Mesodermal cell (in vitro differentiated cells): ENCODE data around the gene ZNF776.
"Not testable (repeated sequence)": the region's sequence is repeated elsewhere in the genome, so short reads cannot be mapped to it uniquely, and the experiment has no call there.

Experiments used
- H3K27ac ChIP-seq: 2 replicates; pipeline ENCODE4 v1.7.0; 2013; ENCODE audit warnings: mild to moderate bottlenecking, low read depth, low read length, moderate library complexity; ENCODE audit not compliant: severe bottlenecking
- H3K36me3 ChIP-seq: 2 replicates; pipeline ENCODE4 v1.7.1; 2013; ENCODE audit warnings: mild to moderate bottlenecking, low read length, moderate library complexity; ENCODE audit not compliant: control insufficient read depth, insufficient read depth
- H3K4me1 ChIP-seq: one replicate; pipeline ENCODE4 v1.7.1; 2013; ENCODE audit warnings: mild to moderate bottlenecking, low read length; ENCODE audit not compliant: insufficient read depth, control insufficient read depth, poor library complexity, severe bottlenecking
- H3K4me3 ChIP-seq: 2 replicates; pipeline ENCODE4 v1.7.0; 2013; ENCODE audit warnings: low read length, control low read depth, mild to moderate bottlenecking; ENCODE audit not compliant: insufficient read depth, poor library complexity, severe bottlenecking; ENCODE audit errors: extremely low read depth
- H3K9me3 ChIP-seq: 2 replicates; pipeline ENCODE4 v1.7.1; 2013; ENCODE audit warnings: mild to moderate bottlenecking, low read length, moderate library complexity; ENCODE audit not compliant: control insufficient read depth
- WGBS, 2 experiments: methylation state at CpG; one replicate each; pipeline ENCODE4 v1.1.5; 2013; ENCODE audit warnings: missing lambda C conversion rate in 2 of 2; ENCODE audit not compliant: insufficient coverage in 2 of 2; 5-methylcytosine and 5-hydroxymethylcytosine counted together

Gene ZNF776

GRCh38 chr19:57778336-57778735, 31.7 kb downstream of the ZNF776 start:
- Histone ChIP-seq H3K4me3 (no peak overlapping the region), H3K9me3 (peaks cover 4% of the 10 kb centered on the region), H3K36me3 (peaks cover 95% of the 10 kb centered on the region), H3K27ac (no peak overlapping the region), H3K4me1 (no peaks in the 10 kb centered on the region)
- no CpG with 5 or more reads among the region's 4 CpGs for WGBS, 2 experiments

DNA sequence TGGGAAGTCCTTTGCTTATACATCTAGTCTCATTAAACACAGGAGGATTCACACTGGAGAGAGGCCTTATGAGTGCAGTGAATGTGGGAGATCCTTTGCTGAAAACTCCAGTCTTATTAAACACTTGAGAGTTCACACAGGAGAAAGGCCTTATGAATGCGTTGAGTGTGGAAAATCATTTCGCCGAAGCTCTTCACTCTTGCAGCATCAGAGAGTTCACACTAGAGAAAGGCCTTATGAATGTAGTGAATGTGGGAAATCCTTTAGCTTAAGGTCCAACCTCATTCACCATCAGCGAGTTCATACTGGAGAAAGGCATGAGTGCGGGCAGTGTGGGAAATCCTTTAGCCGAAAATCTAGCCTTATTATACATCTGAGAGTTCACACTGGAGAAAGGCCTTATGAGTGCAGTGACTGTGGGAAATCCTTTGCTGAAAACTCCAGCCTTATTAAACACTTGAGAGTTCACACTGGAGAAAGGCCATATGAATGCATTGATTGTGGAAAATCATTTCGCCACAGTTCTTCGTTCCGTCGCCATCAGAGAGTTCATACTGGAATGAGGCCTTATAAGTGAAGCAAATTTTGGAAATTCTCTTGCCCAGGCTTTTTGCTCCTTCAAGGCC, 32.7 kb downstream of the ZNF776 start:
- Histone ChIP-seq H3K36me3 (peaks cover 98% of the 10 kb centered on the region), H3K4me1 (no peaks in the 10 kb centered on the region), H3K9me3 (peaks cover 4% of the 10 kb centered on the region), H3K4me3 (no peak overlapping the region), H3K27ac (no peak overlapping the region)
- 94 to 98% methylated on average over 4 of the region's 10 CpGs for WGBS, 2 experiments

GRCh38 chr19:57786286-57786685, 39.7 kb downstream of the ZNF776 start:
- Histone ChIP-seq H3K4me1 (no peaks in the 10 kb centered on the region), H3K36me3 (peaks cover 87% of the 10 kb centered on the region)

GRCh38 chr19:57786906-57787305, 40.3 kb downstream of the ZNF776 start:
- WGBS, 2 experiments = 100% methylated on average over 3 of the region's 5 CpGs
- H3K9me3 ChIP-seq = no peaks in the 10 kb centered on the region
- no peak overlapping the region for H3K4me3 ChIP-seq
- no peaks in the 10 kb centered on the region for H3K4me1 ChIP-seq
- H3K27ac ChIP-seq = no peak overlapping the region
- H3K36me3 ChIP-seq = peaks cover 86% of the 10 kb centered on the region

More at GRCh38 chr19:57786286-57786685, 39.7 kb downstream of the ZNF776 start:
- WGBS, 2 experiments = 90 to 95% methylated on average over 37 to 38 of the region's 38 CpGs
- H3K4me3 ChIP-seq = no peak overlapping the region
- H3K9me3 ChIP-seq = no peaks in the 10 kb centered on the region
- H3K27ac ChIP-seq = no peak overlapping the region

DNA sequence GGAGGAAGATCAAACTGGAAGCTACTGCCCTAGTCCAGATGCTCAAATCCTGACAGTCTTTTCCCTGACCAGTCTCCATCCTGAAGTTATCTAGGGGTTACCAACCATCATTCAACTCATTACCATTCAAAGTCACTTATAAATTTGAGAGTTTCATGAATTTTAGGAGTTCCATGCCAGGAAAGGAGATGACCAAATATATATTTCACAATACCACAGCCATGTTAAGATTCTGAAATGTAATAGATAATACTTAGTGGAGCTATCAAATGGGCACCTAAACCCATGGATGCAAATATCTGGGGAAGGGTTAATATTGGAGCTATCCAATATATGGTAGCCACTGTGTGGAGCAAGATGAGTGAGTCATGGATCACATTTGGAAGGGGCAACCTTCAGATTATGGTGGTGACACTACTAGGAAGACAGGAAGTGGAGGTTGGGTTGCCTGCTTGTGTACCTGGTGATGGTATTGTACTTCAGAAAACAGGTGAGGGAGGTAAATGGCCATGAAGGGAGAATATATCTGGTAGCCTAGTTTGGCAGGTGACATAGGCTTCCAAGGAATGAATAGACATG, 41.6 kb downstream of the ZNF776 start:
- no peaks in the 10 kb centered on the region for H3K9me3 ChIP-seq
- peaks cover 80% of the 10 kb centered on the region for H3K36me3 ChIP-seq
- peaks cover 3% of the 10 kb centered on the region for H3K4me1 ChIP-seq
- H3K4me3 ChIP-seq = no peak overlapping the region
- no peak overlapping the region for H3K27ac ChIP-seq

GRCh38 chr19:57789288-57789687, 42.7 kb downstream of the ZNF776 start:
- H3K4me3 ChIP-seq = no peak overlapping the region
- peaks cover 3% of the 10 kb centered on the region for H3K4me1 ChIP-seq
- no peak overlapping the region for H3K27ac ChIP-seq
- H3K36me3 ChIP-seq = peaks cover 74% of the 10 kb centered on the region
- H3K9me3 ChIP-seq = no peaks in the 10 kb centered on the region
- WGBS, 2 experiments = 94 to 96% methylated on average over 2 to 3 of the region's 4 CpGs

DNA sequence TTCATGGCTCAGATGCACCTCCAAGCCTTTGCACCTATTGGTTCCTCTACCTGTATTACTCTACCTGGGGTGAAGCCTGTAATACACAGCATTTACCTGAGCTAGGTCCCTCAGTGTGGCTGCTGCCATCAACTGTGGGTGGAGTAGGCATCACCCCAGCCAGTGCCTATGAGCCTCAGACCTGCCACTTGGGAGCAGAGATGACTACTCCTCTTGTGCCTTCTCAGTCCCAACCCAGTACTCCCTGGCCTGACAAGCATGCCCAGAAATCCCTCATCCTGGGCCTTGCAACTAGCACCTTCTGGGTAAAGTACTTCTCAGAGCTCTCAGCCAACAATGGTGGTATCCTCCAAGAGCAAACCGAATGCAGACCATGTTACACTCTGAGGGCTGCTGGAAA, 50.0 kb downstream of the ZNF776 start:
- not testable (repeated sequence) for H3K4me3 ChIP-seq, H3K9me3 ChIP-seq, H3K27ac ChIP-seq, H3K4me1 ChIP-seq
- peaks cover 39% of the 10 kb centered on the region for H3K36me3 ChIP-seq
- no CpG with 5 or more reads among the region's 1 CpG for WGBS, 2 experiments

DNA sequence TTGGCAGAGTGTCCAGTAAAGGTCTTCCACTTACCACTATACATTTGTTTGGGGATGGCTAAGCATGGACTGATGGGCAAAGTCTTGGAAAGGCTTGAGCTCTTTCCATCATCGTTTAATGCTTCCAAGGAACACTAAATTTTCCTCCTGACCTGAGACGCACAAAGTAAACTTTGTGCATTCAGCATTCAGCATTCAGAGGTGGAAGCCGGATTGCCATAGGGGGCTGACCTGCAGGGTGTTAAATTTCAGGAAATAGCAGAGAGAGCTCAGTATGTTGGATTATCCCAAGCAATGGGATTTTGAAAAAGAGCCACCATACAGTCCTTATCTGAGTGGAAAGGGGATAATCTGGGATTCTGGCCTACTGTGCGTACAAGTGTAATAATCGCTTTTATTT, 54.1 kb downstream of the ZNF776 start:
- Histone ChIP-seq H3K9me3 (no peaks in the 10 kb centered on the region), H3K4me3 (no peak overlapping the region), H3K4me1 (peaks cover 11% of the 10 kb centered on the region), H3K27ac (no peak overlapping the region), H3K36me3 (peaks cover 22% of the 10 kb centered on the region)
- WGBS, 2 experiments = 76 to 80% methylated on average over 2 to 4 of the region's 5 CpGs

DNA sequence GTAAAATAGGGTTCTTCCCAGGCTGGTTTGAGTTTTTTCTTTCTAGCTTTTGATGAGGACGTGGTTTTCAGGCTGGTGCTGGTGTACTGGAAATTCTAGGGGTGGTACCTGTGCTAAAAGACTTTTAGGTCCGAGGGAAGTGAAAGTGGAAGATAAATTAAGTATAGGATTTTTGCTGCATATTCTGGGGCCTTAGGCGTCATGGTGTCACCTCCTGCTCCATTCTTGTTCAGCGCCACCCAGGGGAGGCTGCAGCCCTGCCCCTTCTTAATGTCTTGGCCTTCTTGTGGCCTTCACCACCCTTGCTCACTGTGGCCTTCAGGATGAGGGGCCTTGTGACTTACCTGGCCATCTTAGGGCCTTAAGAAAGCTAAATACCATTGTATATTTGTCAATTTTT, 55.7 kb downstream of the ZNF776 start:
- Histone ChIP-seq H3K27ac (no peak overlapping the region), H3K4me1 (peaks cover 11% of the 10 kb centered on the region)
- 74 to 93% methylated on average over 2 to 4 of the region's 4 CpGs for WGBS, 2 experiments

DNA sequence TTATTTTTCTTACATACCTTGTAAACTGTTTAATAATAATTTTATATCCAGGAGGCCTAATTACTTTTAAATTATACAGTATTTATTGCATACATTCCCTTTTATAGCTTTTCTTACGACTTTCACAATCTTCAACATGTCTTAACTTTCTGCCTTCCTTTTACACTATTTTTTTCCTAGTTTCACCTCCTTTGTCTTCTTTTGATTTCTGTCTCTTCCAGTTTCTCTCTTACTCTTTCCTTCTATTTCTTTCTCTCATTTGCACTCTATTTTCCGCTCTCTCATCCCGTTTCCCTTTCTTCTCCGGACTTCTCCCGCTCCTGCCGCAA, 56.6 kb downstream of the ZNF776 start:
- Histone ChIP-seq H3K27ac (peak overlapping the region; percentile 96), H3K36me3 (peaks cover 32% of the 10 kb centered on the region), H3K4me3 (peak overlapping the region; percentile 52), H3K4me1 (peaks cover 11% of the 10 kb centered on the region), H3K9me3 (no peaks in the 10 kb centered on the region)
- WGBS, 2 experiments = 1 to 2% methylated on average over 5 to 6 of the region's 6 CpGs

More for the DNA sequence above, 55.7 kb downstream of the ZNF776 start:
- H3K4me3 ChIP-seq = no peak overlapping the region
- H3K9me3 ChIP-seq = no peaks in the 10 kb centered on the region
- peaks cover 24% of the 10 kb centered on the region for H3K36me3 ChIP-seq

DNA sequence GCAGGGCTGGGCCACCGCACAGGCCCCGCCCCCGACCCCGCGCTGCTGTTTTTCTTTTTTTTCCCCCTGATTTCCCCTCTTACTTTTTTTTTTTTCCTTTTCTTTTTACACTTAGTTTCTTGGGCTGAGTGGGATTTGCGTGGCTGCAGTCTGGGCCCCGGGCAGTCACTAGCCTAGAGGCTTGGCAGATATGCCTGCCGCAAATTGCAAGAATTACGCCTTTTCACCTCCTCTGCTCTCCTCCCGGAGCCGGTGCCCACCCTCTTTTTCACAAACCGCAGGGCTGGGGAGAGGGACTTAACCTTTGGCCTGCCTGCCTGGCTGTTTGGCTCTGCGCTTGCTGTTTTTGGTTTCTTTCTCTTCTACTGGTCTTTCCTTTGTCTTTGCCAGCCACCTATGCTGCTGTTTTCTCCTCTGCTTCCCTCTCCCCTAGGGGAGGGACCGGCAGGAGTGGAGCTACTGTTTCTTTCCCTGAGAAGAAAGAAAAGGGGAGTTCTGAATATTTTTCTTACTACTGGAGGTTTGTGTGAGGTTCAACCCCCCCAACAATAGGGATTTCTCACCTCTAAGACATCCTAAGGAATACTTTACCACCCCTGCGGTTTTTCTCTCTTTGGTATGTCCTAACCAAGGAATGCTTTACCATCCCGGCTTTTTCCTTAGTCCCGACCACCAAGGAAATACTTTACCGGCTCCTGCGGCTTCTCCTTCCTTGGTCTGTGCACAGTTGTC, 57.1 kb downstream of the ZNF776 start:
- H3K36me3 ChIP-seq = peaks cover 36% of the 10 kb centered on the region
- peak overlapping the region; percentile 52 for H3K4me3 ChIP-seq
- H3K9me3 ChIP-seq = no peaks in the 10 kb centered on the region
- peaks cover 11% of the 10 kb centered on the region for H3K4me1 ChIP-seq
- WGBS, 2 experiments = 0 to 2% methylated on average over 12 to 18 of the region's 19 CpGs
- H3K27ac ChIP-seq = peak overlapping the region; percentile 96
